WTC11 (cell line): ENCODE data around the gene LRRC4B. TPM values are rescaled to one million over a fixed set of nuclear protein-coding genes. Genes with fewer than 3 reads are reported as not detected.

Experiments
- ATAC-seq: fragments of 200-7000 bp; cut with Tn5 transposase; 2 replicates; pipeline ENCODE4 v1.10.0; 2021; ENCODE audit warnings: mild to moderate bottlenecking, moderate library complexity
- CTCF ChIA-PET: fragments of 300-600 bp; sonication (Branson Sonifier 250); formaldehyde crosslinking; loops from one replicate; lab custom pipeline; 2021; ENCODE audit warnings: antibody characterized with exemption; lab: Charles Lee
- POLR2A ChIA-PET: fragments of 350-600 bp; sonication (Branson Sonifier 250); formaldehyde crosslinking; loops from one replicate; lab custom pipeline; 2021; ENCODE audit warnings: antibody characterized with exemption; lab: Charles Lee
- DNase-seq: peaks from one replicate; pipeline ENCODE4 v3.0.0; 2021; ENCODE audit warnings: low spot score
- H3K27ac Mint-ChIP-seq: 2 replicates; pipeline ENCODE4 v1.8.0; 2021; ENCODE audit warnings: mixed read lengths
- H3K27me3 Mint-ChIP-seq: 2 replicates; pipeline ENCODE4 v1.8.0; 2021; ENCODE audit warnings: low read depth, mild to moderate bottlenecking, moderate library complexity, mixed read lengths
- H3K36me3 Mint-ChIP-seq: 2 replicates; pipeline ENCODE4 v1.8.0; 2021; ENCODE audit warnings: mixed read lengths
- H3K4me1 Mint-ChIP-seq: 2 replicates; pipeline ENCODE4 v1.8.0; 2022; ENCODE audit warnings: mixed read lengths
- H3K4me3 Mint-ChIP-seq: 2 replicates; pipeline ENCODE4 v1.8.0; 2021; ENCODE audit warnings: mild to moderate bottlenecking, moderate library complexity, mixed read lengths
- H3K9me3 Mint-ChIP-seq: 2 replicates; pipeline ENCODE4 v1.8.0; 2021; ENCODE audit warnings: mixed read lengths
- ELF4 ChIP-seq: sonication (generic); formaldehyde crosslinking; IDR thresholded peaks from 2 replicates; pipeline ENCODE4 v1.8.1; 2022; ENCODE audit warnings: low read depth, mild to moderate bottlenecking, moderate library complexity, missing genetic modification reagents
- ETV6 ChIP-seq: sonication (generic); formaldehyde crosslinking; IDR thresholded peaks from 2 replicates; pipeline ENCODE4 v1.8.1; 2022; ENCODE audit warnings: mild to moderate bottlenecking, missing genetic modification reagents
- FOXP1 ChIP-seq: sonication (generic); formaldehyde crosslinking; IDR thresholded peaks from 2 replicates; pipeline ENCODE4 v1.8.0; 2022; ENCODE audit warnings: missing genetic modification reagents, mild to moderate bottlenecking, moderate library complexity, borderline replicate concordance
- HMGA2 ChIP-seq: fragments of 250-450 bp; sonication (Bioruptor Pico); IDR thresholded peaks from 2 replicates; pipeline ENCODE4 v1.4.0; 2021; ENCODE audit warnings: mild to moderate bottlenecking, moderate library complexity
- JAZF1 ChIP-seq: fragments of 250-450 bp; sonication (Bioruptor Pico); IDR thresholded peaks from 2 replicates; pipeline ENCODE4 v1.9.0; 2021; ENCODE audit warnings: moderate library complexity, mild to moderate bottlenecking, inconsistent platforms
- NFATC4 ChIP-seq: fragments of 250-450 bp; sonication (Bioruptor Pico); IDR thresholded peaks from 2 replicates; pipeline ENCODE4 v1.9.0; 2021; ENCODE audit warnings: mild to moderate bottlenecking
- SMAD4 ChIP-seq: sonication (generic); formaldehyde crosslinking; IDR thresholded peaks from 2 replicates; pipeline ENCODE4 v1.8.0; 2022; ENCODE audit warnings: mild to moderate bottlenecking, missing genetic modification reagents
- TCF7 ChIP-seq: sonication (generic); formaldehyde crosslinking; IDR thresholded peaks from 2 replicates; pipeline ENCODE4 v1.8.0; 2022; ENCODE audit warnings: mild to moderate bottlenecking, low read depth, missing genetic modification reagents, moderate library complexity
- total RNA-seq: library from RNA; stranded (reverse); gene quantifications from 3 replicates; pipeline ENCODE4 v1.2.3, GENCODE V29; 2021
- TF ChIP-seq, protein P1 (sequence below): sonication (generic); formaldehyde crosslinking; IDR thresholded peaks from 2 replicates; pipeline ENCODE4 v1.8.1; 2023; ENCODE audit warnings: mild to moderate bottlenecking, missing genetic modification reagents, moderate library complexity
- TF ChIP-seq, protein P2 (sequence below): fragments of 250-450 bp; sonication (Bioruptor Pico); IDR thresholded peaks from 2 replicates; pipeline ENCODE4 v2.1.2; 2022; ENCODE audit warnings: mild to moderate bottlenecking, moderate library complexity
- TF ChIP-seq, protein P3 (sequence below): sonication (generic); formaldehyde crosslinking; IDR thresholded peaks from 2 replicates; pipeline ENCODE4 v1.8.1; 2023; ENCODE audit warnings: mild to moderate bottlenecking, missing genetic modification reagents, borderline replicate concordance
- TF ChIP-seq, protein P4 (sequence below): sonication (generic); formaldehyde crosslinking; IDR thresholded peaks from 2 replicates; pipeline ENCODE4 v1.8.0; 2023; ENCODE audit warnings: missing genetic modification reagents
- TF ChIP-seq, protein P5 (sequence below): sonication (generic); formaldehyde crosslinking; IDR thresholded peaks from 2 replicates; pipeline ENCODE4 v1.8.1; 2023; ENCODE audit warnings: mild to moderate bottlenecking, moderate library complexity, missing genetic modification reagents

LRRC4B gene
- total RNA-seq, 1 experiment from 2014 or later = 10.0 TPM

DNA sequence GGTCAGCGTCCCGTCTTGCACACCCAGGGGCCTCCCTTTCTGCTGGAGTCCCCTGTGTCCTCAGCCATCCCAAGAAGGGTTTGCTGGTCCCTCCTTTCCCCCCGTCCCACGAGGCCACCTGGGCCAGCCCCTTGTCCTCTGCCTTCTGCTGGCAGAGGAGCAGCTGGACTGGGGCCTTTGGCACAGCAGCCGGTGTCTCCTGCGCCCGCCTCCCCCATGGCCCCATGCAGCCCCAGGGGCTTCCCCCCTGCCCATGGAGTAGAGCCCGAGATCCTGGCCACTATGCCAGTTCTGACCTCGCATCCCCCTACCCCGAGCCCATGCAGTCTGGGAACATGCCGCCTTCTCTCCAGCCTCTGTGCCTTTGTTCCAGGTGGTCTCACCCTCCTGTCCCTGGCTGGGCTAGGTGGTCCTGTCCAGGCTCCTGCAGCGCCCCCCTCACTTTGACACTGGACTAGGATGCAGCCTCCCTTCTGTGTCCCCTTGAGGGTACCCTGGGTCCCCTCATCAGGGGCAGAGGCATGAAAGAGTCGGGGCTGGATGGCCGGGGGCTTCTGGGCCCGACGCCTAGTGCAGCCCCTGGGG lies 85.9 kb downstream of the LRRC4B start (continued):
- TF ChIP-seq, protein P1, sequence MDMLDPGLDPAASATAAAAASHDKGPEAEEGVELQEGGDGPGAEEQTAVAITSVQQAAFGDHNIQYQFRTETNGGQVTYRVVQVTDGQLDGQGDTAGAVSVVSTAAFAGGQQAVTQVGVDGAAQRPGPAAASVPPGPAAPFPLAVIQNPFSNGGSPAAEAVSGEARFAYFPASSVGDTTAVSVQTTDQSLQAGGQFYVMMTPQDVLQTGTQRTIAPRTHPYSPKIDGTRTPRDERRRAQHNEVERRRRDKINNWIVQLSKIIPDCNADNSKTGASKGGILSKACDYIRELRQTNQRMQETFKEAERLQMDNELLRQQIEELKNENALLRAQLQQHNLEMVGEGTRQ (CRISPR knock-in tag) = no peak
- TF ChIP-seq FOXP1 (CRISPR knock-in tag) = no peak
- TF ChIP-seq HMGA2 = no peak
- TF ChIP-seq, all 79 proteins: peak for 0

DNA sequence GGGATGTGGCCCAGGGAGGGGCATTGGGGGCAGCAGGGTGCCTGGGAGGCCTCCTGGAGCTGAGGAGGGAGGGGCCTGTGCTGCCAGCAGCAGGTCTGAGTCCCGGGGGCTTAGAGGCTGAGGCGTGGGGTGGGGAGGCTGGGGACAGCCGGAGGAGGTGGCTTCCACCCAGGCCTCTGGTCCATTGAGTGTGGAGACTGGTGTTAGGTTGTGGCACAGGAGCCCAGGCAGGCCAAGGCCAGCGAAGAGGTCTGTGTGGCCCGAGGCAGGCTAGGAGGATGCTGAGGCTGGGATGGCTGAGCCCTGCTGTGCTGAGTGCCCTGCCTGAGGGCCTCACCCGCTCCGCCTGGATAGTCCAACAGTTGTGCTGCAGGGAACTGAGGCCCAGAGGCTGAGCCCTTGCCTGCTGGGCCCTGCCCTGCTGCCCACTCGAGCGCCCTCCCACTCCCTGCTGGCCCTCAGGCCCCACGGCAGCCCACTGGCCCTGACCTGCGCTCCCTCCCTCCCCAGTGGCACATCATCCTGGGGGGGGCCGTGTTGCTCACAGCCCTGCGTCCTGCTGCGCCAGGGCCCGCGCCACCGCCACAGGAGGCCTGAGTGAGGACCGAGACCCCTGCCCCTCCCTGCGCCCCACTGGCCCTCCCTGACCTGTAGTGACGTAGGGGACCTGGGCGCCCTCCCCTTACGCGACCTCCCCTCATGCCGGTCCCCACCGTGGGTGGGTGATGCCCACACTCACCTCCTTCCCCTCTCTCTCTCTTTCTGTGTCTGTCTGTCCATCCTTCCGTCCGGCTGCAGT lies 86.7 kb downstream of the LRRC4B start:
- H3K27ac Mint-ChIP-seq = no peak overlapping the region
- ChIA-PET CTCF (no interaction called here), POLR2A (no interaction called here)
- ATAC-seq = no peak
- H3K4me1 Mint-ChIP-seq = peaks cover 9% of the 10 kb centered on the region
- TF ChIP-seq, protein P2, sequence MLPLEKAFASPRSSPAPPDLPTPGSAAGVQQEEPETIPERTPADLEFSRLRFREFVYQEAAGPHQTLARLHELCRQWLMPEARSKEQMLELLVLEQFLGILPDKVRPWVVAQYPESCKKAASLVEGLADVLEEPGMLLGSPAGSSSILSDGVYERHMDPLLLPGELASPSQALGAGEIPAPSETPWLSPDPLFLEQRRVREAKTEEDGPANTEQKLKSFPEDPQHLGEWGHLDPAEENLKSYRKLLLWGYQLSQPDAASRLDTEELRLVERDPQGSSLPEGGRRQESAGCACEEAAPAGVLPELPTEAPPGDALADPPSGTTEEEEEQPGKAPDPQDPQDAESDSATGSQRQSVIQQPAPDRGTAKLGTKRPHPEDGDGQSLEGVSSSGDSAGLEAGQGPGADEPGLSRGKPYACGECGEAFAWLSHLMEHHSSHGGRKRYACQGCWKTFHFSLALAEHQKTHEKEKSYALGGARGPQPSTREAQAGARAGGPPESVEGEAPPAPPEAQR (CRISPR knock-in tag) = no peak
- TF ChIP-seq TCF7 (CRISPR knock-in tag) (no peak), JAZF1 (CRISPR knock-in tag) (no peak), NFATC4 (CRISPR knock-in tag) (no peak), ETV6 (CRISPR knock-in tag) (no peak), SMAD4 (no peak), ELF4 (CRISPR knock-in tag) (no peak), HMGA2 (no peak)
- TF ChIP-seq, protein P3, sequence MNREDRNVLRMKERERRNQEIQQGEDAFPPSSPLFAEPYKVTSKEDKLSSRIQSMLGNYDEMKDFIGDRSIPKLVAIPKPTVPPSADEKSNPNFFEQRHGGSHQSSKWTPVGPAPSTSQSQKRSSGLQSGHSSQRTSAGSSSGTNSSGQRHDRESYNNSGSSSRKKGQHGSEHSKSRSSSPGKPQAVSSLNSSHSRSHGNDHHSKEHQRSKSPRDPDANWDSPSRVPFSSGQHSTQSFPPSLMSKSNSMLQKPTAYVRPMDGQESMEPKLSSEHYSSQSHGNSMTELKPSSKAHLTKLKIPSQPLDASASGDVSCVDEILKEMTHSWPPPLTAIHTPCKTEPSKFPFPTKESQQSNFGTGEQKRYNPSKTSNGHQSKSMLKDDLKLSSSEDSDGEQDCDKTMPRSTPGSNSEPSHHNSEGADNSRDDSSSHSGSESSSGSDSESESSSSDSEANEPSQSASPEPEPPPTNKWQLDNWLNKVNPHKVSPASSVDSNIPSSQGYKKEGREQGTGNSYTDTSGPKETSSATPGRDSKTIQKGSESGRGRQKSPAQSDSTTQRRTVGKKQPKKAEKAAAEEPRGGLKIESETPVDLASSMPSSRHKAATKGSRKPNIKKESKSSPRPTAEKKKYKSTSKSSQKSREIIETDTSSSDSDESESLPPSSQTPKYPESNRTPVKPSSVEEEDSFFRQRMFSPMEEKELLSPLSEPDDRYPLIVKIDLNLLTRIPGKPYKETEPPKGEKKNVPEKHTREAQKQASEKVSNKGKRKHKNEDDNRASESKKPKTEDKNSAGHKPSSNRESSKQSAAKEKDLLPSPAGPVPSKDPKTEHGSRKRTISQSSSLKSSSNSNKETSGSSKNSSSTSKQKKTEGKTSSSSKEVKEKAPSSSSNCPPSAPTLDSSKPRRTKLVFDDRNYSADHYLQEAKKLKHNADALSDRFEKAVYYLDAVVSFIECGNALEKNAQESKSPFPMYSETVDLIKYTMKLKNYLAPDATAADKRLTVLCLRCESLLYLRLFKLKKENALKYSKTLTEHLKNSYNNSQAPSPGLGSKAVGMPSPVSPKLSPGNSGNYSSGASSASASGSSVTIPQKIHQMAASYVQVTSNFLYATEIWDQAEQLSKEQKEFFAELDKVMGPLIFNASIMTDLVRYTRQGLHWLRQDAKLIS (CRISPR knock-in tag) = no peak
- TF ChIP-seq, protein P4, sequence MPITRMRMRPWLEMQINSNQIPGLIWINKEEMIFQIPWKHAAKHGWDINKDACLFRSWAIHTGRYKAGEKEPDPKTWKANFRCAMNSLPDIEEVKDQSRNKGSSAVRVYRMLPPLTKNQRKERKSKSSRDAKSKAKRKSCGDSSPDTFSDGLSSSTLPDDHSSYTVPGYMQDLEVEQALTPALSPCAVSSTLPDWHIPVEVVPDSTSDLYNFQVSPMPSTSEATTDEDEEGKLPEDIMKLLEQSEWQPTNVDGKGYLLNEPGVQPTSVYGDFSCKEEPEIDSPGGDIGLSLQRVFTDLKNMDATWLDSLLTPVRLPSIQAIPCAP = no peak
- TF ChIP-seq, protein P5, sequence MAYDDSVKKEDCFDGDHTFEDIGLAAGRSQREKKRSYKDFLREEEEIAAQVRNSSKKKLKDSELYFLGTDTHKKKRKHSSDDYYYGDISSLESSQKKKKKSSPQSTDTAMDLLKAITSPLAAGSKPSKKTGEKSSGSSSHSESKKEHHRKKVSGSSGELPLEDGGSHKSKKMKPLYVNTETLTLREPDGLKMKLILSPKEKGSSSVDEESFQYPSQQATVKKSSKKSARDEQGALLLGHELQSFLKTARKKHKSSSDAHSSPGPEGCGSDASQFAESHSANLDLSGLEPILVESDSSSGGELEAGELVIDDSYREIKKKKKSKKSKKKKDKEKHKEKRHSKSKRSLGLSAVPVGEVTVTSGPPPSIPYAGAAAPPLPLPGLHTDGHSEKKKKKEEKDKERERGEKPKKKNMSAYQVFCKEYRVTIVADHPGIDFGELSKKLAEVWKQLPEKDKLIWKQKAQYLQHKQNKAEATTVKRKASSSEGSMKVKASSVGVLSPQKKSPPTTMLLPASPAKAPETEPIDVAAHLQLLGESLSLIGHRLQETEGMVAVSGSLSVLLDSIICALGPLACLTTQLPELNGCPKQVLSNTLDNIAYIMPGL (CRISPR knock-in tag) = no peak
- peaks cover 51% of the 10 kb centered on the region for H3K36me3 Mint-ChIP-seq
- no peak overlapping the region for H3K4me3 Mint-ChIP-seq
- DNase-seq = no peak
- peaks cover 17% of the 10 kb centered on the region for H3K27me3 Mint-ChIP-seq
- H3K9me3 Mint-ChIP-seq = peaks cover 22% of the 10 kb centered on the region
